Measurements from ENCODE around the gene SLC6A13.
"Not testable (repeated sequence)": the region's sequence is repeated elsewhere in the genome, so short reads cannot be mapped to it uniquely, and the experiment has no call there.

The SLC6A13 gene

GRCh38 chr12:233615-233968 is 29.0 kb downstream of the SLC6A13 start:
- no peak for DNase-seq (ENCODE audit: low read depth)

- DNase-seq (ENCODE audit: low read depth) = no peak
These were observed 29.7 kb downstream of the SLC6A13 start for GRCh38 chr12:232731-233614.

- no peak for DNase-seq (ENCODE audit: low read depth)
These were observed 31.5 kb downstream of the SLC6A13 start for GRCh38 chr12:230925-231671.

- DNase-seq (ENCODE audit: low read depth) = no peak
These were observed 33.0 kb downstream of the SLC6A13 start for GRCh38 chr12:229441-230191.

- no peak for DNase-seq (ENCODE audit: low read depth)
These were observed 33.8 kb downstream of the SLC6A13 start for GRCh38 chr12:228846-229200.

GRCh38 chr12:227923-228845 is 34.5 kb downstream of the SLC6A13 start:
- DNase-seq (ENCODE audit: low read depth) = no peak

- no peak for DNase-seq (ENCODE audit: low read depth)
These were observed 35.2 kb downstream of the SLC6A13 start for GRCh38 chr12:227286-227915.

GRCh38 chr12:226401-226800 is 36.2 kb downstream of the SLC6A13 start:
- DNase-seq (ENCODE audit: low read depth) = no peak

- DNase-seq (ENCODE audit: low read depth) = no peak
These were observed 37.6 kb downstream of the SLC6A13 start for GRCh38 chr12:225012-225411.

- no peak for DNase-seq (ENCODE audit: low read depth)
These were observed 38.3 kb downstream of the SLC6A13 start for GRCh38 chr12:224330-224729.

- no peak for DNase-seq (ENCODE audit: low read depth)
These were observed 38.8 kb downstream of the SLC6A13 start for GRCh38 chr12:223841-224240.

GRCh38 chr12:221736-222135 is 40.9 kb downstream of the SLC6A13 start:
- DNase-seq (ENCODE audit: low read depth) = no peak

GRCh38 chr12:220946-221550 is 41.6 kb downstream of the SLC6A13 start:
- no peak for DNase-seq (ENCODE audit: low read depth)

GRCh38 chr12:220491-220890 is 42.1 kb downstream of the SLC6A13 start:
- no peak for DNase-seq (ENCODE audit: low read depth)

- no peak for DNase-seq (ENCODE audit: low read depth)
These were observed 42.7 kb downstream of the SLC6A13 start for GRCh38 chr12:219891-220352.

- no peak for DNase-seq (ENCODE audit: low read depth)
These were observed 43.7 kb downstream of the SLC6A13 start for GRCh38 chr12:218728-219590.

GRCh38 chr12:218221-218620 is 44.4 kb downstream of the SLC6A13 start:
- no peak for DNase-seq (ENCODE audit: low read depth)

GRCh38 chr12:217029-217428 is 45.6 kb downstream of the SLC6A13 start:
- DNase-seq (ENCODE audit: low read depth) = not testable (repeated sequence)

- no peak for DNase-seq (ENCODE audit: low read depth)
These were observed 47.5 kb downstream of the SLC6A13 start for GRCh38 chr12:215116-215515.

Measured in fibroblast of the conjunctiva (primary cell).